Epithelial cell of esophagus (primary cell): ENCODE data around the gene DIP2A.

Source experiments
- DNase-seq: peaks from one replicate; pipeline ENCODE4 v3.0.0; 2010; ENCODE audit warnings: low read depth
- H3K4me3 ChIP-seq: 2 replicates; pipeline ENCODE4 v1.5.1; 2011; ENCODE audit warnings: mild to moderate bottlenecking, low read length, control low read depth
- TF ChIP-seq, protein P1 (sequence below): IDR thresholded peaks from 2 replicates; pipeline ENCODE4 v1.5.1; 2011; ENCODE audit warnings: low read depth, mild to moderate bottlenecking, low read length, control low read depth, inconsistent platforms; ENCODE audit not compliant: insufficient read depth; ENCODE audit errors: missing control alignments

Gene DIP2A

GRCh38 chr21:46480466-46480865 lies 21.8 kb downstream of the DIP2A start:
- no peak for DNase-seq
- TF ChIP-seq, protein P1, sequence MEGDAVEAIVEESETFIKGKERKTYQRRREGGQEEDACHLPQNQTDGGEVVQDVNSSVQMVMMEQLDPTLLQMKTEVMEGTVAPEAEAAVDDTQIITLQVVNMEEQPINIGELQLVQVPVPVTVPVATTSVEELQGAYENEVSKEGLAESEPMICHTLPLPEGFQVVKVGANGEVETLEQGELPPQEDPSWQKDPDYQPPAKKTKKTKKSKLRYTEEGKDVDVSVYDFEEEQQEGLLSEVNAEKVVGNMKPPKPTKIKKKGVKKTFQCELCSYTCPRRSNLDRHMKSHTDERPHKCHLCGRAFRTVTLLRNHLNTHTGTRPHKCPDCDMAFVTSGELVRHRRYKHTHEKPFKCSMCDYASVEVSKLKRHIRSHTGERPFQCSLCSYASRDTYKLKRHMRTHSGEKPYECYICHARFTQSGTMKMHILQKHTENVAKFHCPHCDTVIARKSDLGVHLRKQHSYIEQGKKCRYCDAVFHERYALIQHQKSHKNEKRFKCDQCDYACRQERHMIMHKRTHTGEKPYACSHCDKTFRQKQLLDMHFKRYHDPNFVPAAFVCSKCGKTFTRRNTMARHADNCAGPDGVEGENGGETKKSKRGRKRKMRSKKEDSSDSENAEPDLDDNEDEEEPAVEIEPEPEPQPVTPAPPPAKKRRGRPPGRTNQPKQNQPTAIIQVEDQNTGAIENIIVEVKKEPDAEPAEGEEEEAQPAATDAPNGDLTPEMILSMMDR: no peak
- no peak overlapping the region for H3K4me3 ChIP-seq

GRCh38 chr21:46482225-46482845 lies 23.6 kb downstream of the DIP2A start:
- TF ChIP-seq, protein P1: no peak
- no peak for DNase-seq
- no peak overlapping the region for H3K4me3 ChIP-seq

- TF ChIP-seq, protein P1: no peak
- no peak for DNase-seq
- H3K4me3 ChIP-seq: no peak overlapping the region
Observed at GRCh38 chr21:46482846-46483231, 24.1 kb downstream of the DIP2A start.

- H3K4me3 ChIP-seq: no peak overlapping the region
- TF ChIP-seq, protein P1: no peak
- DNase-seq: no peak
Observed at GRCh38 chr21:46483300-46484295, 24.9 kb downstream of the DIP2A start.

GRCh38 chr21:46486481-46487126 lies 27.9 kb downstream of the DIP2A start:
- no peak overlapping the region for H3K4me3 ChIP-seq
- TF ChIP-seq, protein P1: no peak
- no peak for DNase-seq

DNA sequence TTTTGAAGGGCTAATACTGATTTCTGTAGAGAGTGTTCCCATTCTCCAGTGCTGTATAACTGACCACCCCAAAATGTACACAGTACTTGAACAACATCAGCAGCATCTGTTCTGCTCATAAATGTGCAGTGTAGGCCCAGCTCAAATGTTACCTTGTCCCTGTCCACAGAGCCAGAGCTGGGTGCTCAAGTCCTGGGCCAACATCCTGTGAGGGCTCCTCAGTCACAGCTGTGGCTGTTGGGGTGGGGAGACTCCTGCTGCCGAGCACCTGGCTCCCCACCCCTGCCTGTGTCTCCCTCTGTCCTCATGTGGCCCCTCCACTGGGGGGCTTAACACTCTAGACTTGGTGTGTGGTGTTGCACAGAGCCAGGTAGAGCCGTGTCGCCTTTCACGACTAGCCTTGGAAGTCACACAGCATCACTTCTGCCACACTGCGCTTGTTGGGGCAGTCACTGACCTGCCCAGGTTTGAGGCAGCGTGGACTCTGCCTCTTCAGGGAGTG lies 30.5 kb downstream of the DIP2A start:
- TF ChIP-seq, protein P1: no peak
- DNase-seq: no peak
- H3K4me3 ChIP-seq: no peak overlapping the region
